NT2/D1 (cell line): ENCODE data around the gene BCAS4.
"Not testable (repeated sequence)": the region's sequence is repeated elsewhere in the genome, so short reads cannot be mapped to it uniquely, and the experiment has no call there.

ENCODE experiments used
- DNase-seq: peaks from one replicate; pipeline ENCODE4 v3.0.0-alpha.2; 2011; ENCODE audit warnings: low read depth, low spot score
- H3K27me3 ChIP-seq: 2 replicates; pipeline ENCODE4 v1.6.0; 2011; ENCODE audit warnings: mild to moderate bottlenecking; ENCODE audit not compliant: insufficient read length, insufficient read depth
- H3K36me3 ChIP-seq: 2 replicates; pipeline ENCODE4 v1.6.1; 2011; ENCODE audit warnings: mild to moderate bottlenecking, low read length, mixed read lengths; ENCODE audit not compliant: insufficient read depth, insufficient read length
- H3K4me1 ChIP-seq: 2 replicates; pipeline ENCODE4 v1.5.1; 2011; ENCODE audit not compliant: insufficient read depth, insufficient read length
- H3K4me3 ChIP-seq: 2 replicates; pipeline ENCODE4 v1.5.1; 2011; ENCODE audit warnings: low read depth; ENCODE audit not compliant: insufficient read length
- H3K9ac ChIP-seq: 2 replicates; pipeline ENCODE4 v1.6.0; 2011; ENCODE audit warnings: low read depth; ENCODE audit not compliant: insufficient read length
- H3K9me3 ChIP-seq: 2 replicates; pipeline ENCODE4 v1.5.1; 2011; ENCODE audit warnings: mild to moderate bottlenecking, low read length; ENCODE audit not compliant: insufficient read depth
- SUZ12 ChIP-seq: IDR thresholded peaks from 2 replicates; pipeline ENCODE4 v1.6.1; 2011; ENCODE audit not compliant: insufficient read length, insufficient read depth; ENCODE audit errors: extremely low read depth
- YY1 ChIP-seq: IDR thresholded peaks from 2 replicates; pipeline ENCODE4 v1.6.1; 2011; ENCODE audit not compliant: insufficient read length, insufficient read depth
- ZNF274 ChIP-seq: IDR thresholded peaks from 2 replicates; pipeline ENCODE4 v1.6.1; 2011; ENCODE audit warnings: mild to moderate bottlenecking, low read depth, low read length

Gene BCAS4

GRCh38 chr20:50794181-50794845 lies 548 bp upstream of the BCAS4 start:
- DNase-seq = peak; percentile 22
- Histone ChIP-seq H3K36me3 (no peaks in the 10 kb centered on the region), H3K9me3 (no peaks in the 10 kb centered on the region), H3K4me1 (no peaks in the 10 kb centered on the region), H3K4me3 (peak overlapping the region; percentile 71), H3K9ac (peak overlapping the region; percentile 12), H3K27me3 (no peaks in the 10 kb centered on the region)
- TF ChIP-seq YY1 = no peak
- TF ChIP-seq SUZ12 = no peak
- no peak for TF ChIP-seq ZNF274

- Histone ChIP-seq H3K4me1 (no peaks in the 10 kb centered on the region), H3K9ac (no peak overlapping the region), H3K27me3 (no peaks in the 10 kb centered on the region), H3K9me3 (no peaks in the 10 kb centered on the region), H3K4me3 (no peak overlapping the region), H3K36me3 (no peaks in the 10 kb centered on the region)
- no peak for DNase-seq
- TF ChIP-seq SUZ12 = no peak
- TF ChIP-seq ZNF274 = no peak
- TF ChIP-seq YY1 = no peak
These were observed 2.3 kb downstream of the BCAS4 start for GRCh38 chr20:50797142-50797541.

GRCh38 chr20:50798650-50799049 lies 3.8 kb downstream of the BCAS4 start:
- H3K9me3 ChIP-seq = no peaks in the 10 kb centered on the region
- TF ChIP-seq SUZ12 (no peak), ZNF274 (no peak), YY1 (no peak)
- H3K4me3 ChIP-seq = no peak overlapping the region
- DNase-seq = no peak
- no peak overlapping the region for H3K9ac ChIP-seq
- H3K36me3 ChIP-seq = no peaks in the 10 kb centered on the region
- no peaks in the 10 kb centered on the region for H3K4me1 ChIP-seq
- H3K27me3 ChIP-seq = no peaks in the 10 kb centered on the region

GRCh38 chr20:50799176-50799889 lies 4.5 kb downstream of the BCAS4 start:
- DNase-seq = no peak
- no peaks in the 10 kb centered on the region for H3K9me3 ChIP-seq
- H3K4me3 ChIP-seq = no peak overlapping the region
- no peaks in the 10 kb centered on the region for H3K36me3 ChIP-seq
- H3K4me1 ChIP-seq = no peaks in the 10 kb centered on the region
- no peaks in the 10 kb centered on the region for H3K27me3 ChIP-seq
- TF ChIP-seq SUZ12 (no peak), YY1 (no peak), ZNF274 (no peak)
- H3K9ac ChIP-seq = no peak overlapping the region

- Histone ChIP-seq H3K27me3 (no peaks in the 10 kb centered on the region), H3K36me3 (no peaks in the 10 kb centered on the region), H3K4me3 (no peak overlapping the region), H3K4me1 (no peaks in the 10 kb centered on the region), H3K9ac (no peak overlapping the region), H3K9me3 (no peaks in the 10 kb centered on the region)
- no peak for DNase-seq
- TF ChIP-seq ZNF274 (no peak), YY1 (no peak), SUZ12 (no peak)
These were observed 5.2 kb downstream of the BCAS4 start for GRCh38 chr20:50799890-50800550.

GRCh38 chr20:50800986-50801746 lies 6.3 kb downstream of the BCAS4 start:
- DNase-seq, H3K4me1 ChIP-seq, H3K9me3 ChIP-seq, H3K36me3 ChIP-seq, H3K27me3 ChIP-seq, H3K4me3 ChIP-seq, H3K9ac ChIP-seq: not testable (repeated sequence)

GRCh38 chr20:50801747-50802125 lies 6.9 kb downstream of the BCAS4 start:
- no peak overlapping the region for H3K9ac ChIP-seq
- TF ChIP-seq YY1 (no peak), ZNF274 (no peak), SUZ12 (no peak)
- DNase-seq = no peak
- no peaks in the 10 kb centered on the region for H3K36me3 ChIP-seq
- no peaks in the 10 kb centered on the region for H3K27me3 ChIP-seq
- no peaks in the 10 kb centered on the region for H3K9me3 ChIP-seq
- H3K4me3 ChIP-seq = no peak overlapping the region
- H3K4me1 ChIP-seq = no peaks in the 10 kb centered on the region
